Measurements from ENCODE around the gene RAB40C. TPM values are rescaled to one million over a fixed set of nuclear protein-coding genes. Genes with fewer than 3 reads are reported as not detected.

The RAB40C gene
- total and polyA plus RNA-seq, 7 donors, result 16.8 to 41.2 (median 28.8) TPM

DNA sequence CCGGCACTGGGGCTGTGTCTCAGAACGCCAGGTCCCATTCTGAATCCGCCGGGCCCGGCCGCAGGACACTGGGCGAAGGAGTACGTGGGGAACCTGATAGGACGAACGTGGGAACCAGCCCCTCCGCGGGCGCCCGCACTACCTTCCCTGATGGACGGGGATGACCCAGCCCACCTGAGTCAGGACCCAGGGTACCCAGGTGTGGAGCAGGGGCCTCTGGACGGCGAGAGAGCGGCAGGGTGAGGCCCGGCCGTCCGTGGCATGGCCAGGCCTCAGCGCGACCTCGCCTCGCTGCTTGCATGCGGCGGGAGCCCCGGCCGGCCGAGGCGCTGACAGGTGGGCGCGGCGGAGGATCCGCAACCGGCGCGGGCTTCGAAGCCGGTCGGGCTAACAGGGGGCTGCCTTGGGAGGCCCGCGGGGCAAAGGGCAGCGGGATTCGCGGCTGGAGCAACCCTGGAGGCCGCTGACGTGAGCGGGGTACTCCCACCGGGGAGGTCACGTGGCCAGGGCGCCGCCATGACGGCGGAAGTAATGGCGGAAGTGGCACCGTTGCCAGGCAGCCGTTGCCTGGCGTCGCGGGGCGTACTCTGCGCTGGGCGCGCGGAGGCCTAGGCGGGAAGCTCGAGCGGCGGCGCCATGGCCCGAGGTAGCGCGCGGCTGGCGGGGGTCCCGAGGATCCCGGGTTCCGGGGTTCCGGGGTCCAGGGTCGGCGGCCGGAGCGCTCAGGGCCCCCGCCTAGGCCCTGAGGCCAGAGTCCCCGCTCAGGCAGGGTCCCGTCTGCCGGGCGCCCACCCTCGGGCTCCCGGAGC is 59.1 kb downstream of the RAB40C start, which contains the start of gene WDR90:
TSS of gene WDR90 (plus strand) at position 585 of the 809 bp plus-strand sequence. CDS start at position 637, 52 bp downstream.
- Histone ChIP-seq H3K36me3 (peaks cover 0 to 20% (median 0%) of the 10 kb centered on the region in 4 donors), H3K4me1 (peaks cover 0 to 40% (median 34%) of the 10 kb centered on the region in 4 donors), H3K27ac (peak within 1 kb of the TSS; percentile 78 to 91 (median 90)), H3K27me3 (no peaks in the 10 kb centered on the region), H3K4me3 (peak within 1 kb of the TSS; percentile 59 to 84 (median 66)), H3K9me3 (no peaks in the 10 kb centered on the region)
- TF ChIP-seq POLR2A (IDR thresholded peaks at IDR 0.05), result peak; percentile 20 to 53
- TF ChIP-seq EP300 (IDR thresholded peaks at IDR 0.05), result no peak
- peak; percentile 58 to 88 (median 76) for TF ChIP-seq POLR2AphosphoS5 (IDR thresholded peaks at IDR 0.05)
- TF ChIP-seq, protein P1, sequence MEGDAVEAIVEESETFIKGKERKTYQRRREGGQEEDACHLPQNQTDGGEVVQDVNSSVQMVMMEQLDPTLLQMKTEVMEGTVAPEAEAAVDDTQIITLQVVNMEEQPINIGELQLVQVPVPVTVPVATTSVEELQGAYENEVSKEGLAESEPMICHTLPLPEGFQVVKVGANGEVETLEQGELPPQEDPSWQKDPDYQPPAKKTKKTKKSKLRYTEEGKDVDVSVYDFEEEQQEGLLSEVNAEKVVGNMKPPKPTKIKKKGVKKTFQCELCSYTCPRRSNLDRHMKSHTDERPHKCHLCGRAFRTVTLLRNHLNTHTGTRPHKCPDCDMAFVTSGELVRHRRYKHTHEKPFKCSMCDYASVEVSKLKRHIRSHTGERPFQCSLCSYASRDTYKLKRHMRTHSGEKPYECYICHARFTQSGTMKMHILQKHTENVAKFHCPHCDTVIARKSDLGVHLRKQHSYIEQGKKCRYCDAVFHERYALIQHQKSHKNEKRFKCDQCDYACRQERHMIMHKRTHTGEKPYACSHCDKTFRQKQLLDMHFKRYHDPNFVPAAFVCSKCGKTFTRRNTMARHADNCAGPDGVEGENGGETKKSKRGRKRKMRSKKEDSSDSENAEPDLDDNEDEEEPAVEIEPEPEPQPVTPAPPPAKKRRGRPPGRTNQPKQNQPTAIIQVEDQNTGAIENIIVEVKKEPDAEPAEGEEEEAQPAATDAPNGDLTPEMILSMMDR (IDR thresholded peaks at IDR 0.05), result no peak
- peak; percentile 97 for DNase-seq
- WGBS, 2 donors, result 1% methylated on average over 91 of the region's 91 CpGs
- intact Hi-C loops (cut with DNase I), result no loop called here

DNA sequence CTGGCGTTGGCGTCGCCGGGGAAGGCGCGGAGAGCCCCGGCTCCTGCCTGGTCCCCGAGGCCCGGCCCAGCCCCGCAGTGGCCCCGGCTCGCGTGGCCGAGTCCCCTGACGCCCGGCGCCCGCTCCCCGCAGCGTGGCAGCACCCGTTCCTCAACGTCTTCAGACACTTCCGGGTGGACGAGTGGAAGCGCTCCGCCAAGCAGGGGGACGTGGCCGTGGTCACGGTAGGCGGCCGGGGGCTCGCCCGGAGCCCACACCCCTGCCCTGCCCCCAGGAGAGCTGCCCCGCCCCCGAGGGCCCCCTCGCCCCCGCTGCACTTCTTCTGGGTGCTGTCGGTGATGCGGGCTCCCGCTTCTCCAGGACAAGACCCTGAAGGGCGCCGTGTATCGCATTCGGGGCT is 59.8 kb downstream of the RAB40C start:
- TF ChIP-seq POLR2A (IDR thresholded peaks at IDR 0.05) (no peak), POLR2AphosphoS5 (IDR thresholded peaks at IDR 0.05) (no peak), EP300 (IDR thresholded peaks at IDR 0.05) (no peak)
- TF ChIP-seq, protein P1 (IDR thresholded peaks at IDR 0.05), result no peak
- peak overlapping the region; percentile 59 to 84 (median 66) for H3K4me3 ChIP-seq
- peaks cover 0 to 40% (median 34%) of the 10 kb centered on the region in 4 donors for H3K4me1 ChIP-seq
- H3K27me3 ChIP-seq, result no peaks in the 10 kb centered on the region
- peaks cover 0 to 20% (median 0%) of the 10 kb centered on the region in 4 donors for H3K36me3 ChIP-seq
- peak overlapping the region; percentile 78 to 91 (median 90) for H3K27ac ChIP-seq
- intact Hi-C loops (cut with DNase I), result no loop called here
- H3K9me3 ChIP-seq, result no peaks in the 10 kb centered on the region
- 1 to 3% methylated on average over 44 of the region's 44 CpGs for WGBS, 2 donors
- DNase-seq, result no peak

DNA sequence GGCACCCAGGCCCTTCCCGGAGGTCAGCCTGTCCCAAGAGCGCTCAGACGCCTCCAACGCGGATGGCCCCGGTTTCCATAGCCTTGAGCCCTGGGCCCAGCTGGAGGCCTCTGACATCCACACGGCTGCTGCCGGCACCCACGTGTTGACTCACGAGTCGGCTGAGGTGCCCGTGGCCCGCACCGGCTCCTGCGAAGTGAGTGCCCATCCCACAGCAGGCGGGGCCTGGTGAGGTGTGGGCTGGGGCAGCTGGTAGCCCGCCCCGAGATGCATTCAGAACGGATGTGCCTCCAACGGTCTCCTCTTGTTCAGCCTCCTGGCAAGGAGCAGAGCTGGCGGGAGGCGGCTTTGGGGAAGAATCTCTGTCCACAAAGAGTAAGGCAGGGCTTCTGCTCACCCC is 62.0 kb downstream of the RAB40C start:
- Histone ChIP-seq H3K27ac (no peak overlapping the region), H3K4me3 (no peak overlapping the region), H3K27me3 (no peaks in the 10 kb centered on the region), H3K9me3 (no peaks in the 10 kb centered on the region), H3K4me1 (peaks cover 0 to 35% (median 31%) of the 10 kb centered on the region in 4 donors), H3K36me3 (peaks cover 0 to 34% (median 0%) of the 10 kb centered on the region in 4 donors)
- TF ChIP-seq, protein P1 (IDR thresholded peaks at IDR 0.05), result no peak
- TF ChIP-seq POLR2AphosphoS5 (IDR thresholded peaks at IDR 0.05) (no peak), POLR2A (IDR thresholded peaks at IDR 0.05) (no peak), EP300 (IDR thresholded peaks at IDR 0.05) (no peak)
- 92 to 94% methylated on average over 22 of the region's 22 CpGs for WGBS, 2 donors
- no peak for DNase-seq
- intact Hi-C loops (cut with DNase I), result no loop called here

DNA sequence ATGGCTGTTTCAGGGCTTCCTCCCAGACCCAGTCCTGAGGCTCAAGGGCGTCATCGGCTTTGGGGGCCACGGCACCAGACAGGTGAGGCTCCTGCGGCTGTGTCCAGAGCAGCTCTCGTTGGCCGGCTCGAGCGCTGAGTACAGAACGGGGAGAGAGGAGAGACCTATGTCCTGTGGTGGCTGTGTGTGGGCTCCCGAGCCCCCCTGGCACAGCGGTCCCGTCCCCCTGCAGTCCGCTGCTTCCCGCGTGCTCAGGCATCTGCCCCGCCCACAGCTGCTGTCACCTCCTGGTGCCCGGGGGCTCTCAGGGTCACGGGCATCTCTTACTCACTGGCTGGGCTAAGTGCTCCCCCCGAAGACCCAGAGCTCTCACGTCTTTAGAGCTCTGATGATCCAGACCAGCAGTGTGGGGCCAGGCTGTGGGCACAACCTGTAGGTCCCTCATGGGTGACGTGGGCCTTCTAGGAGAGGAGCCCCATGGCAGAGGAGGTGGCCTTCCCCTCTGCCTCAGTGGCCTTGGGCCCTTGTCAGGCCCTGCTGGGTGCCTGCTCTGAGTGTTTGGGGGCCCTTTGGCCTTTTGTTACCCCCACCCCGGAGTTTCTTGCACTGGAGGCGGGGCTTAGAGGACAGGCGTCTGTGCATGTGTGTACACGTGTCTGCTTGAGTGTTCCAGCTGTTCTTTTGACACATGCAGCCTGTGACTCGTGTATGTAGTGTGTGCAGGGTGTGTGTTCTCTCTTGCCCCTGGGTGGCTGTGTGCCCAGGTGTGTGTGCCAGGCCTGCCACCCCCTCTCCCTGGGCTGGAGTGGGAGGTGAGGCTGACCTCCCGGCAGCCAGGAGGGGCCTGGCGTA is 62.8 kb downstream of the RAB40C start:
- H3K27me3 ChIP-seq, result no peaks in the 10 kb centered on the region
- no peak overlapping the region for H3K27ac ChIP-seq
- peaks cover 0 to 43% (median 0%) of the 10 kb centered on the region in 4 donors for H3K36me3 ChIP-seq
- DNase-seq, result no peak
- H3K9me3 ChIP-seq, result no peaks in the 10 kb centered on the region
- TF ChIP-seq, protein P1 (IDR thresholded peaks at IDR 0.05), result no peak
- TF ChIP-seq POLR2AphosphoS5 (IDR thresholded peaks at IDR 0.05) (no peak), POLR2A (IDR thresholded peaks at IDR 0.05) (no peak), EP300 (IDR thresholded peaks at IDR 0.05) (no peak)
- H3K4me1 ChIP-seq, result peaks cover 0 to 27% (median 23%) of the 10 kb centered on the region in 4 donors
- WGBS, 2 donors, result 86 to 90% methylated on average over 28 of the region's 28 CpGs
- intact Hi-C loops (cut with DNase I), result no loop called here
- H3K4me3 ChIP-seq, result no peak overlapping the region

Measured in sigmoid colon (tissue), 7 donors.